Measurements from ENCODE around the gene B4GALNT4.

Gene B4GALNT4

DNA sequence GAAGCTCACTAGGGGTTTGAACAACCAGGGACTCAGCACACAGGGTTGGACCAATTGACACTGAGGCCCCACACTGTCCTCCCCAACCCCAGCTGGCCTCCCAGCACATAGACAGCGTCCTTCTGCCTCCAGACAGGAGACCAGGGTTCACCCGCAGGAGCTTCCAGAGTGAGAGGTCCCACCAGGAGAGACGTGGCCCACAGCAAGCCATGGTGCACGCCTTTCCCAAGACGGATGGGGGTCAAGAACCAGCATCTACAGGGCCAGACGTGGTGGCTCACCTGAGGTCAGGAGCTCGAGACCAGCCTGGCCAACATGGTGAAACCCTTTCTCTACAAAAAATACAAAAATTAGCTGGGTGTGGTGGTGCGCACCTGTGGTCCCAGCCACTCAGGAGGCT, 57.6 kb downstream of the B4GALNT4 start:
- WGBS, 2 experiments, result 83 to 93% methylated on average over 8 of the region's 8 CpGs
- H3K36me3 ChIP-seq (ENCODE audit: control insufficient read depth, insufficient read depth, low read length), result no peaks in the 10 kb centered on the region

GRCh38 chr11:428295-428694, 59.0 kb downstream of the B4GALNT4 start:
- H3K4me1 ChIP-seq (ENCODE audit: control insufficient read depth, insufficient read depth, low read length), result no peaks in the 10 kb centered on the region
- peaks cover 18% of the 10 kb centered on the region for H3K27me3 ChIP-seq (ENCODE audit: control insufficient read depth, insufficient read depth, low read length, poor library complexity, severe bottlenecking)
- H3K36me3 ChIP-seq (ENCODE audit: control insufficient read depth, insufficient read depth, low read length), result no peaks in the 10 kb centered on the region
- H3K9me3 ChIP-seq (ENCODE audit: control insufficient read depth, low read length), result no peaks in the 10 kb centered on the region
- WGBS, 2 experiments, result 94 to 96% methylated on average over 24 of the region's 24 CpGs
- no peak overlapping the region for H3K4me3 ChIP-seq (ENCODE audit: insufficient read depth, low read depth, low read length)
- no peak overlapping the region for H3K27ac ChIP-seq (ENCODE audit: insufficient read depth, low read depth, low read length, poor library complexity, severe bottlenecking)

More for the DNA sequence above, 57.6 kb downstream of the B4GALNT4 start:
- H3K9me3 ChIP-seq (ENCODE audit: control insufficient read depth, low read length), result no peaks in the 10 kb centered on the region
- peaks cover 18% of the 10 kb centered on the region for H3K27me3 ChIP-seq (ENCODE audit: control insufficient read depth, insufficient read depth, low read length, poor library complexity, severe bottlenecking)
- no peak overlapping the region for H3K4me3 ChIP-seq (ENCODE audit: insufficient read depth, low read depth, low read length)
- H3K27ac ChIP-seq (ENCODE audit: insufficient read depth, low read depth, low read length, poor library complexity, severe bottlenecking), result no peak overlapping the region
- H3K4me1 ChIP-seq (ENCODE audit: control insufficient read depth, insufficient read depth, low read length), result no peaks in the 10 kb centered on the region

DNA sequence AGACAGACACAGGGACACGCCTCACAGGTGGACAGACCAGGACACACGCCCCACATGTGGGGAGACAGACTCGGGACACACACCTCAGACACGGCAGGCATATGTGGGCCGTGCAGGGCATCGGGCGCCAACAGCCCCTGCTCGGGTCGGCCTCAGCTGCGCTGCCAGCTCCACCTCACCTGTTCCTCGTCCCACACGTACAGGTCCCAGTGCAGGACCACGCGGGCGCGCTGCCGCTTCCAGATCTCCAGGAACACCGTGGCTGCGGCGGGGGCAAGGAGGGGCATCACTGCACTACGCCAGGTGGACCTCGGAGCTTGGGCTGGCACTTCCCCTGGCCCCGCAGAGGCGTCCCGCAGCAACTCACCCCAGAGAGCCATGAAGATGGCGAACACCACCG, 60.1 kb downstream of the B4GALNT4 start:
- Histone ChIP-seq H3K27me3 (ENCODE audit: control insufficient read depth, insufficient read depth, low read length, poor library complexity, severe bottlenecking) (peaks cover 12% of the 10 kb centered on the region), H3K27ac (ENCODE audit: insufficient read depth, low read depth, low read length, poor library complexity, severe bottlenecking) (no peak overlapping the region), H3K36me3 (ENCODE audit: control insufficient read depth, insufficient read depth, low read length) (no peaks in the 10 kb centered on the region), H3K9me3 (ENCODE audit: control insufficient read depth, low read length) (no peaks in the 10 kb centered on the region), H3K4me1 (ENCODE audit: control insufficient read depth, insufficient read depth, low read length) (no peaks in the 10 kb centered on the region), H3K4me3 (ENCODE audit: insufficient read depth, low read depth, low read length) (no peak overlapping the region)
- 89 to 91% methylated on average over 27 of the region's 27 CpGs for WGBS, 2 experiments

DNA sequence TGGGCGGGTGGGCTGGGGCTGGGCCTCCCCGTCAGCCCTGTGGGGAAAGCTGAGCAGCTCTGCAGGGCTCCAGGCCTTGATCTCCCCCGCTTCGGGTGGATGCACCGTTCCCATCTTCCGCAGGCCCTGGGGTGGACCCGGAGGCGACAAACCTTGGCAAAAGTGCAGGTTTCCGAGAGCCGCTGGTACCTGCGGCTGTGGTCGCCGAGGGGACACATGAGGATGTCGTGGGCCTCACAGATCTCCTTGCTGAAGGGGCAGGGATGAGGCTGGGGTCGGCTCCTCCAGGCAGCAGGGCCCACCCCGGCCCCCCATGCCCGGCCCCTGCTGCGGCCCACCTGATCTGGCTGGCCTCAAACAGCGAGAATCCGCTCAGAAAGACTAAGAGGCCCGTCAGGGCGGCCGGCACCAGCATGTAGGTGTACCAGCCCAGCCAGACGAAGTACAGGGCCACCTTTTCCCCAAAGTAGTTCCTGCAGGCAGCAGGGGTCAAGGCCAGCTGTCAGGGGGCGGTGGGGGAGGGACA, 60.7 kb downstream of the B4GALNT4 start:
- Histone ChIP-seq H3K4me3 (ENCODE audit: insufficient read depth, low read depth, low read length) (no peak overlapping the region), H3K36me3 (ENCODE audit: control insufficient read depth, insufficient read depth, low read length) (no peaks in the 10 kb centered on the region), H3K27ac (ENCODE audit: insufficient read depth, low read depth, low read length, poor library complexity, severe bottlenecking) (no peak overlapping the region), H3K9me3 (ENCODE audit: control insufficient read depth, low read length) (no peaks in the 10 kb centered on the region), H3K4me1 (ENCODE audit: control insufficient read depth, insufficient read depth, low read length) (no peaks in the 10 kb centered on the region), H3K27me3 (ENCODE audit: control insufficient read depth, insufficient read depth, low read length, poor library complexity, severe bottlenecking) (peaks cover 6% of the 10 kb centered on the region)
- WGBS, 2 experiments, result 55 to 59% methylated on average over 24 of the region's 25 CpGs
